ACC112 (cell line): Measurements from ENCODE around the gene AGK.
"Not testable (repeated sequence)": the region's sequence is repeated elsewhere in the genome, so short reads cannot be mapped to it uniquely, and the experiment has no call there.

Source experiments
- H2AFZ ChIP-seq: fragments of 200-600 bp; sonication (generic); one replicate; pipeline ENCODE4 v1.6.0; 2017; ENCODE audit warnings: antibody characterized with exemption, low read length; ENCODE audit not compliant: unreplicated experiment
- H3K27ac ChIP-seq: fragments of 200-600 bp; sonication (generic); 2 replicates; pipeline ENCODE4 v1.5.1; 2014; ENCODE audit warnings: low read depth, mild to moderate bottlenecking, antibody characterized with exemption, low read length, moderate library complexity
- H3K27me3 ChIP-seq: fragments of 200-600 bp; sonication (generic); 2 replicates; pipeline ENCODE4 v1.6.1; 2014; ENCODE audit warnings: mild to moderate bottlenecking, antibody characterized with exemption, low read length, moderate library complexity, mixed read lengths; ENCODE audit not compliant: insufficient read depth
- H3K36me3 ChIP-seq: fragments of 200-600 bp; sonication (generic); 2 replicates; pipeline ENCODE4 v1.6.1; 2016; ENCODE audit warnings: mild to moderate bottlenecking, antibody characterized with exemption, low read length, moderate library complexity, mixed read lengths; ENCODE audit not compliant: insufficient read depth
- H3K4me1 ChIP-seq: fragments of 200-600 bp; sonication (generic); one replicate; pipeline ENCODE4 v1.6.1; 2016; ENCODE audit warnings: low read length, mixed read lengths; ENCODE audit not compliant: insufficient read depth, unreplicated experiment, control insufficient read depth
- H3K4me3 ChIP-seq: fragments of 200-600 bp; sonication (generic); 2 replicates; pipeline ENCODE4 v1.5.1; 2014; ENCODE audit warnings: mild to moderate bottlenecking, low read depth, low read length
- H3K79me2 ChIP-seq: fragments of 200-600 bp; sonication (generic); one replicate; pipeline ENCODE4 v1.6.0; 2016; ENCODE audit warnings: low read length; ENCODE audit not compliant: control insufficient read depth, unreplicated experiment, insufficient read depth

AGK gene

GRCh38 chr7:141557360-141557759 lies 6.2 kb downstream of the AGK start:
- no peak overlapping the region for H3K4me3 ChIP-seq
- H3K27me3 ChIP-seq, result no peaks in the 10 kb centered on the region
- no peak overlapping the region for H3K27ac ChIP-seq
- peaks cover 20% of the 10 kb centered on the region for H3K36me3 ChIP-seq
- peaks cover 14% of the 10 kb centered on the region for H3K4me1 ChIP-seq
- H3K79me2 ChIP-seq, result peaks cover 18% of the 10 kb centered on the region
- H2AFZ ChIP-seq, result no peak overlapping the region

- not testable (repeated sequence) for H3K4me3 ChIP-seq, H3K27me3 ChIP-seq, H2AFZ ChIP-seq
- Histone ChIP-seq H3K27ac (peak overlapping the region; percentile 37), H3K36me3 (peaks cover 20% of the 10 kb centered on the region), H3K79me2 (peaks cover 16% of the 10 kb centered on the region), H3K4me1 (peaks cover 11% of the 10 kb centered on the region)
Measured at GRCh38 chr7:141557831-141558531, 6.8 kb downstream of the AGK start.

GRCh38 chr7:141558544-141559183 lies 7.5 kb downstream of the AGK start:
- Histone ChIP-seq H3K27ac (peak overlapping the region; percentile 37; the same call in 1 of the 2 replicates), H3K4me3 (no peak overlapping the region), H3K79me2 (peaks cover 10% of the 10 kb centered on the region), H2AFZ (no peak overlapping the region), H3K4me1 (peaks cover 11% of the 10 kb centered on the region), H3K27me3 (no peaks in the 10 kb centered on the region), H3K36me3 (peaks cover 20% of the 10 kb centered on the region)

GRCh38 chr7:141559961-141560360 lies 8.8 kb downstream of the AGK start:
- peaks cover 10% of the 10 kb centered on the region for H3K79me2 ChIP-seq
- no peak overlapping the region for H3K4me3 ChIP-seq
- H3K4me1 ChIP-seq, result peaks cover 11% of the 10 kb centered on the region
- H3K27ac ChIP-seq, result no peak overlapping the region
- no peak overlapping the region for H2AFZ ChIP-seq
- H3K27me3 ChIP-seq, result no peaks in the 10 kb centered on the region
- H3K36me3 ChIP-seq, result peaks cover 20% of the 10 kb centered on the region

- Histone ChIP-seq H3K4me1 (peaks cover 11% of the 10 kb centered on the region), H3K36me3 (peaks cover 16% of the 10 kb centered on the region), H3K4me3 (no peak overlapping the region), H3K27me3 (no peaks in the 10 kb centered on the region), H2AFZ (no peak overlapping the region), H3K79me2 (peaks cover 10% of the 10 kb centered on the region), H3K27ac (no peak overlapping the region)
Measured at GRCh38 chr7:141562036-141562435, 10.8 kb downstream of the AGK start.

- H3K79me2 ChIP-seq, result peaks cover 10% of the 10 kb centered on the region
- peaks cover 10% of the 10 kb centered on the region for H3K4me1 ChIP-seq
- H2AFZ ChIP-seq, result no peak overlapping the region
- no peaks in the 10 kb centered on the region for H3K27me3 ChIP-seq
- H3K36me3 ChIP-seq, result peaks cover 18% of the 10 kb centered on the region
- no peak overlapping the region for H3K27ac ChIP-seq
- H3K4me3 ChIP-seq, result no peak overlapping the region
Measured at GRCh38 chr7:141562543-141562942, 11.3 kb downstream of the AGK start.

- H3K79me2 ChIP-seq, result peaks cover 10% of the 10 kb centered on the region
- H3K36me3 ChIP-seq, result peaks cover 20% of the 10 kb centered on the region
- no peak overlapping the region for H3K4me3 ChIP-seq
- H3K4me1 ChIP-seq, result peaks cover 8% of the 10 kb centered on the region
- H2AFZ ChIP-seq, result no peak overlapping the region
- H3K27me3 ChIP-seq, result no peaks in the 10 kb centered on the region
- no peak overlapping the region for H3K27ac ChIP-seq
Measured at GRCh38 chr7:141562972-141563371, 11.8 kb downstream of the AGK start.

GRCh38 chr7:141563956-141564623 lies 12.9 kb downstream of the AGK start:
- no peak overlapping the region for H3K27ac ChIP-seq
- H3K36me3 ChIP-seq, result peaks cover 14% of the 10 kb centered on the region
- peaks cover 10% of the 10 kb centered on the region for H3K79me2 ChIP-seq
- no peak overlapping the region for H2AFZ ChIP-seq
- no peaks in the 10 kb centered on the region for H3K27me3 ChIP-seq
- H3K4me1 ChIP-seq, result no peaks in the 10 kb centered on the region
- no peak overlapping the region for H3K4me3 ChIP-seq

- no peak overlapping the region for H2AFZ ChIP-seq
- no peaks in the 10 kb centered on the region for H3K27me3 ChIP-seq
- H3K36me3 ChIP-seq, result peaks cover 4% of the 10 kb centered on the region; the same call in 1 of the 2 replicates
- H3K27ac ChIP-seq, result no peak overlapping the region
- peaks cover 2% of the 10 kb centered on the region for H3K79me2 ChIP-seq
- H3K4me1 ChIP-seq, result no peaks in the 10 kb centered on the region
- H3K4me3 ChIP-seq, result no peak overlapping the region
Measured at GRCh38 chr7:141567432-141567831, 16.2 kb downstream of the AGK start.

GRCh38 chr7:141568227-141568626 lies 17.0 kb downstream of the AGK start:
- Histone ChIP-seq H3K4me1 (no peaks in the 10 kb centered on the region), H3K4me3 (no peak overlapping the region), H3K27me3 (no peaks in the 10 kb centered on the region), H3K79me2 (no peaks in the 10 kb centered on the region), H3K27ac (no peak overlapping the region), H2AFZ (no peak overlapping the region), H3K36me3 (peaks cover 4% of the 10 kb centered on the region; the same call in 1 of the 2 replicates)
